Lower lobe of right lung (tissue), 2 donors: ENCODE measurements around the gene ANGPTL5. TPM values are rescaled to one million over a fixed set of nuclear protein-coding genes. Genes with fewer than 3 reads are reported as not detected.
A peak's percentile ranks its signal among the peaks of the same experiment; 100 is the strongest.
"Not testable (repeated sequence)": the region's sequence is repeated elsewhere in the genome, so short reads cannot be mapped to it uniquely, and the experiment has no call there.

Experiments
- ATAC-seq, 2 donors: fragments of 200-7000 bp; cut with Tn5 transposase; one replicate each; pipeline ENCODE4 v1.9.1; 2020 to 2022; ENCODE audit warnings: mild to moderate bottlenecking in 2 of 2, moderate library complexity in 2 of 2
- DNase-seq: peaks from one replicate; pipeline ENCODE4 v3.0.0-alpha.2; 2020
- H3K27ac ChIP-seq: fragments of 200-600 bp; one replicate; pipeline ENCODE4 v1.8.0; 2022
- H3K27me3 ChIP-seq: fragments of 200-600 bp; one replicate; pipeline ENCODE4 v1.8.0; 2022; ENCODE audit warnings: low read depth
- H3K36me3 ChIP-seq: fragments of 200-600 bp; one replicate; pipeline ENCODE4 v1.8.0; 2022; ENCODE audit warnings: mild to moderate bottlenecking
- H3K4me1 ChIP-seq: fragments of 200-600 bp; one replicate; pipeline ENCODE4 v1.8.0; 2022
- H3K4me3 ChIP-seq: fragments of 200-600 bp; one replicate; pipeline ENCODE4 v1.8.0; 2022; ENCODE audit warnings: mild to moderate bottlenecking
- H3K9me3 ChIP-seq: fragments of 200-600 bp; one replicate; pipeline ENCODE4 v1.8.0; 2022
- intact Hi-C: fragments of 100-400 bp; cut with DNase I; formaldehyde crosslinking; loops from one replicate; pipeline ENCODE4 v1.11.0; 2022
- total RNA-seq: library from RNA; stranded (reverse); fragmentation: NEBNext Ultra II Directional; extraction: Animal tissue kit (Norgen Biotek cat#: 25700); gene quantifications from one replicate; pipeline ENCODE4 v1.2.1, GENCODE V29; 2021
- TF ChIP-seq, protein P1 (sequence below): fragments of 200-600 bp; IDR thresholded peaks from one replicate; pipeline ENCODE4 v1.8.0; 2022; ENCODE audit warnings: antibody characterized with exemption, mild to moderate bottlenecking
- donor health status: DM: no; HTN: yes; CAD: no; lungs with severe emphysema.

ANGPTL5 gene
- total RNA-seq, 1 donor from 2014 or later = 0.71 TPM

DNA sequence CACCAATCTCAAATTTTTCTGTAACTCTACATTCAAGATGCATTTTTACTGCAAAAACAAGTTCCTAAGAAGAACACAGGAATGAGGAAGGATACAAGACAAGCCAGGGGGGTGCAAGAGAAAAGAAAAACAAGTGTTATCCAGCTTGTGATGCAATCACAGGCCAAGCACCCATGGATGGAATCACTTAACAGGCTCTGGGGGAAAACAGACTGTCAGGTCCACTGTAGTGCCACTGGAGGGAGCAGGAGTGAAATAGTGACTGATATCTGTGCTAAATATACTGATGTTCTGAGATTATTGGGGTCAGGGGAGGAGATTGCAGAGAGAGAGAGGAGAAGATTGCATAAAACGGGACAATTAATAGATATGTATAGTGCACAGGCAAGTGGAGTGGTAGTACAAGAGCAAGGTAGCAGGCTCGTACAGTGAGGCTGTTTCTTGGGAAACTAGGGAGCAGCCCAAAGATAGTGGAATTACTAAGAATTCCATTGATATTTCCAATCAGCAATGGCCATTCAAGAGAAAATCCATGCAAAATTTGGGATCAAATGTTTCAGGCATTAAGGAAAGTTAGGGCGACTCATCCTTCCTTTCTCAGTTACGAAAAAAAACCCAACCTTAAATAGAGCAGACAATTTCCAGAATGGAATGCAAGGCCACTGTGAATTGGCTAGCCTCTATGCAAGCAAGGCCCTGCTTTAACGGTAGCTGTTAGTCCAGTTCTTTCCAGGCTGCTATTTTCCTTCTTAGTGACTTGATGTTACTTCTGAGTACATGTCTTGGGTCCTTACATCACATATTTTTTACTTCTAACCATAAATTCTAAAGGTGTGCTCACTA, 53.7 kb downstream of the ANGPTL5 start:
- H3K36me3 ChIP-seq = no peaks in the 10 kb centered on the region
- peak in 1 of 2 donors; percentile 49 for ATAC-seq
- H3K27me3 ChIP-seq = no peaks in the 10 kb centered on the region
- DNase-seq = no peak
- no peak overlapping the region for H3K27ac ChIP-seq
- TF ChIP-seq, protein P1, sequence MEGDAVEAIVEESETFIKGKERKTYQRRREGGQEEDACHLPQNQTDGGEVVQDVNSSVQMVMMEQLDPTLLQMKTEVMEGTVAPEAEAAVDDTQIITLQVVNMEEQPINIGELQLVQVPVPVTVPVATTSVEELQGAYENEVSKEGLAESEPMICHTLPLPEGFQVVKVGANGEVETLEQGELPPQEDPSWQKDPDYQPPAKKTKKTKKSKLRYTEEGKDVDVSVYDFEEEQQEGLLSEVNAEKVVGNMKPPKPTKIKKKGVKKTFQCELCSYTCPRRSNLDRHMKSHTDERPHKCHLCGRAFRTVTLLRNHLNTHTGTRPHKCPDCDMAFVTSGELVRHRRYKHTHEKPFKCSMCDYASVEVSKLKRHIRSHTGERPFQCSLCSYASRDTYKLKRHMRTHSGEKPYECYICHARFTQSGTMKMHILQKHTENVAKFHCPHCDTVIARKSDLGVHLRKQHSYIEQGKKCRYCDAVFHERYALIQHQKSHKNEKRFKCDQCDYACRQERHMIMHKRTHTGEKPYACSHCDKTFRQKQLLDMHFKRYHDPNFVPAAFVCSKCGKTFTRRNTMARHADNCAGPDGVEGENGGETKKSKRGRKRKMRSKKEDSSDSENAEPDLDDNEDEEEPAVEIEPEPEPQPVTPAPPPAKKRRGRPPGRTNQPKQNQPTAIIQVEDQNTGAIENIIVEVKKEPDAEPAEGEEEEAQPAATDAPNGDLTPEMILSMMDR = peak; percentile 26
- H3K4me3 ChIP-seq = no peak overlapping the region
- intact Hi-C loops = no loop called here
- no peaks in the 10 kb centered on the region for H3K4me1 ChIP-seq
- no peaks in the 10 kb centered on the region for H3K9me3 ChIP-seq

GRCh38 chr11:101860696-101861427, 55.5 kb downstream of the ANGPTL5 start:
- H3K27ac ChIP-seq = no peak overlapping the region
- H3K27me3 ChIP-seq = no peaks in the 10 kb centered on the region
- TF ChIP-seq, protein P1 = peak; percentile 77
- no peak overlapping the region for H3K4me3 ChIP-seq
- H3K36me3 ChIP-seq = no peaks in the 10 kb centered on the region
- H3K4me1 ChIP-seq = no peaks in the 10 kb centered on the region
- DNase-seq (no peak), ATAC-seq (peak; percentile 90)
- H3K9me3 ChIP-seq = no peaks in the 10 kb centered on the region
- intact Hi-C loops = no loop called here

DNA sequence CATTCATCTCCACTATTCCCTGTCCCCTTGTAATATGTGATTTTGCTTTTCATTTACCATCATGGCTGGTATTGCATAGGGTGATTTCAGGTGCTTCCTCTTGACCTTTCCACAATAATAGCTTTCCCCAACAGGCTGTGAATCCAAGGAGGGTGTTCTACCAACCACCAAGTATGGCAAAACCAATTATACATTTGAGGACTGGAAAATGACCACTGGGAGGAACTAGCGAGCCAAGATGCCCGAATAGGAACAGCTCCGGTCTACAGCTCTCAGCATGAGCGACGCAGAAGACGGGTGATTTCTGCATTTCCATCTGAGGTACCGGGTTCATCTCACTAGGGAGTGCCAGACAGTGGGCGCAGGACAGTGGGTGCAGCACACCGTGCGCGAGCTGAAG, 64.1 kb downstream of the ANGPTL5 start:
- H3K27ac ChIP-seq, H3K27me3 ChIP-seq, intact Hi-C loops, ATAC-seq, H3K4me1 ChIP-seq, H3K36me3 ChIP-seq, H3K9me3 ChIP-seq, DNase-seq, H3K4me3 ChIP-seq: not testable (repeated sequence)

DNA sequence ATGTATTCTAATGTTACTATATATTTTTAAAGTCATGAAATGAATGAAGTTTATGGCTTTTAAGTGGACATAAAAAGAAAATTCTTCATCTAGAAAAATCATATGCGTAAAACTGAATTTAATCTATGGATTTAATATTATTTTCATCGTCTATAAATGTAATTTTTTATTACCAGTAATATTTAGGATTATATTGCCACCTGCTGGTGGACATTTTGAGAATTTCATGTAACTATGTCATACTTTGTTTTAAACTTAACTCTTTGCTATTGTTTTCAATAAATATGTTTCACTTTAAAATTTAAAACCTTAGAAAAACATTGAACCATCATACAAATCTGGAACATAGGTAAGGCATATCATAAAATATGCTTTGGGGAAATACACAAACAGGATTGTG, 68.1 kb downstream of the ANGPTL5 start:
- DNase-seq (no peak), ATAC-seq (no peak)
- intact Hi-C loops = no loop called here
- no peak overlapping the region for H3K27ac ChIP-seq
- no peaks in the 10 kb centered on the region for H3K9me3 ChIP-seq
- H3K4me1 ChIP-seq = no peaks in the 10 kb centered on the region
- no peak overlapping the region for H3K4me3 ChIP-seq
- H3K36me3 ChIP-seq = no peaks in the 10 kb centered on the region
- TF ChIP-seq, protein P1 = peak; percentile 45
- H3K27me3 ChIP-seq = no peaks in the 10 kb centered on the region

DNA sequence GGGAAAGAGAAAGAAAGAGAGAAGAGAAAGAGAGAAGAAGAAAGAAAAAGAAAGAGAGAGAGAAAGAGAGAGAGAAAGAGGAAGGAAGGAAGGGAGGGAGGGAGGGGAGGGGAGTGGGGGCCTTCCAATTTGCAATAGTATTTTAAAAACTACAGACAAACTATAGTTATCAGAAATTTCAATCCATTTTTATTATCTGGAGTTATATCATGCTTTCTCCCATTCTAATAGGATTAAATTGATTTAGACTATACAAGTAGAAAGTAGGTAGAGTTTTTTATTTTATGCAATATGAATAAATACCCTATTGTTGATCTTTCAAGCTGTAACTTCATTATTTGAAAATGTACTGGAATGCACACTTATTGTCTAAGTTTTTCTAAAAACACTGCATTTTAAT, 71.7 kb downstream of the ANGPTL5 start:
- no peaks in the 10 kb centered on the region for H3K9me3 ChIP-seq
- no peaks in the 10 kb centered on the region for H3K36me3 ChIP-seq
- intact Hi-C loops = no loop called here
- no peaks in the 10 kb centered on the region for H3K4me1 ChIP-seq
- no peak for DNase-seq
- no peaks in the 10 kb centered on the region for H3K27me3 ChIP-seq
- no peak overlapping the region for H3K27ac ChIP-seq
- no peak overlapping the region for H3K4me3 ChIP-seq
- TF ChIP-seq, protein P1 = no peak
- ATAC-seq = no peak

GRCh38 chr11:101840704-101841103, 75.6 kb downstream of the ANGPTL5 start:
- Histone ChIP-seq H3K4me3 (no peak overlapping the region), H3K4me1 (no peaks in the 10 kb centered on the region), H3K27ac (no peak overlapping the region), H3K27me3 (no peaks in the 10 kb centered on the region), H3K9me3 (no peaks in the 10 kb centered on the region), H3K36me3 (no peaks in the 10 kb centered on the region)
- ATAC-seq = no peak
- TF ChIP-seq, protein P1 = no peak
- intact Hi-C loops = no loop called here
- no peak for DNase-seq
